NB4 (cell line): ENCODE results near the gene PLCH1.
A peak's percentile ranks its signal among the peaks of the same experiment; 100 is the strongest.

Source experiments
- CTCF ChIP-seq: IDR thresholded peaks from one replicate; pipeline ENCODE4 v1.5.1; 2012; ENCODE audit warnings: low read depth, low read length
- MAX ChIP-seq: IDR thresholded peaks from 2 replicates; pipeline ENCODE4 v1.6.1; 2011; ENCODE audit warnings: low read depth, low read length
- MYC ChIP-seq: IDR thresholded peaks from 2 replicates; pipeline ENCODE4 v1.6.1; 2011; ENCODE audit warnings: low read depth, low read length
- POLR2A ChIP-seq: IDR thresholded peaks from 2 replicates; pipeline ENCODE4 v1.6.1; 2011; ENCODE audit warnings: mild to moderate bottlenecking; ENCODE audit not compliant: insufficient read length; ENCODE audit errors: extremely low read depth

- TF ChIP-seq CTCF (peak; percentile 71), POLR2A (no peak), MAX (peak; percentile 97), MYC (no peak; the same call in 1 of the 2 replicates)
Observed at GRCh38 chr3:155382396-155383042, 362.4 kb downstream of the PLCH1 start.
